Neural cell (in vitro differentiated cells): ENCODE results near the gene SLC25A22. TPM values are rescaled to one million over a fixed set of nuclear protein-coding genes. Genes with fewer than 3 reads are reported as not detected.

ENCODE experiments used
- H2AFZ ChIP-seq: fragments of 200-600, 300-800 bp; sonication (generic), shearing (Covaris generic); 2 replicates; pipeline ENCODE4 v1.6.0; 2014; ENCODE audit warnings: low read depth, mild to moderate bottlenecking, antibody characterized with exemption, low read length, moderate library complexity
- H3F3A ChIP-seq: fragments of 200-600 bp; shearing (Covaris generic); 2 replicates; pipeline ENCODE4 v1.6.1; 2016; ENCODE audit warnings: mild to moderate bottlenecking, moderate library complexity, mixed read lengths, antibody characterized with exemption, low read length; ENCODE audit not compliant: insufficient read depth, poor library complexity, severe bottlenecking
- H3K27ac ChIP-seq: fragments of 200-600, 300-800 bp; sonication (generic), shearing (Covaris generic); 2 replicates; pipeline ENCODE4 v1.5.1; 2014; ENCODE audit warnings: mild to moderate bottlenecking, low read length, moderate library complexity
- H3K27me3 ChIP-seq: fragments of 300-800, 200-600 bp; sonication (generic), shearing (Covaris generic); 2 replicates; pipeline ENCODE4 v1.6.0; 2014; ENCODE audit warnings: mild to moderate bottlenecking, low read depth, low read length, moderate library complexity; ENCODE audit not compliant: insufficient read depth
- H3K36me3 ChIP-seq: fragments of 300-800, 200-600 bp; sonication (generic), shearing (Covaris generic); 2 replicates; pipeline ENCODE4 v1.5.1; 2014; ENCODE audit warnings: mild to moderate bottlenecking, antibody characterized with exemption, low read length, moderate library complexity; ENCODE audit not compliant: insufficient read depth
- H3K4me2 ChIP-seq: fragments of 300-800, 200-600 bp; sonication (generic), shearing (Covaris generic); 2 replicates; pipeline ENCODE4 v1.6.0; 2014; ENCODE audit warnings: mild to moderate bottlenecking, low read length
- H3K4me3 ChIP-seq: fragments of 300-800, 200-600 bp; sonication (generic), shearing (Covaris generic); 2 replicates; pipeline ENCODE4 v1.5.1; 2014; ENCODE audit warnings: mild to moderate bottlenecking, low read length, moderate library complexity
- H3K79me2 ChIP-seq: fragments of 200-600 bp; shearing (Covaris generic); replicated peaks from 2 replicates; pipeline ENCODE4 v1.6.0; 2014; ENCODE audit warnings: mild to moderate bottlenecking, low read length, moderate library complexity; ENCODE audit not compliant: insufficient read depth
- H3K9ac ChIP-seq: fragments of 300-800, 200-600 bp; sonication (generic), shearing (Covaris generic); 2 replicates; pipeline ENCODE4 v1.6.1; 2016; ENCODE audit warnings: mild to moderate bottlenecking, low read length, mixed read lengths
- H3K9me2 ChIP-seq: fragments of 200-600 bp; shearing (Covaris generic); 2 replicates; pipeline ENCODE4 v1.6.1; 2016; ENCODE audit warnings: mild to moderate bottlenecking, low read length, mixed read lengths; ENCODE audit not compliant: insufficient read depth
- H3K9me3 ChIP-seq: fragments of 200-600, 300-800 bp; sonication (generic), shearing (Covaris generic); 2 replicates; pipeline ENCODE4 v1.6.1; 2016; ENCODE audit warnings: mild to moderate bottlenecking, mixed run types, low read length, moderate library complexity, mixed read lengths
- H4K20me1 ChIP-seq: fragments of 200-600 bp; shearing (Covaris generic); 2 replicates; pipeline ENCODE4 v1.6.1; 2016; ENCODE audit warnings: mild to moderate bottlenecking, mixed run types; ENCODE audit not compliant: insufficient read depth
- EP300 ChIP-seq: fragments of 450-650 bp; conservative IDR thresholded peaks from 2 replicates; pipeline ENCODE4 v1.6.1; 2014; ENCODE audit warnings: antibody characterized with exemption, mild to moderate bottlenecking, moderate library complexity; ENCODE audit not compliant: poor library complexity, severe bottlenecking
- EZH2 ChIP-seq: fragments of 200-600, 300-800 bp; shearing (Covaris generic), sonication (generic); IDR thresholded peaks from 2 replicates; pipeline ENCODE4 v1.6.1; 2014; ENCODE audit warnings: antibody characterized with exemption, low read length, borderline replicate concordance, mild to moderate bottlenecking; ENCODE audit not compliant: insufficient read depth, poor library complexity, severe bottlenecking
- MXI1 ChIP-seq: fragments of 450-650 bp; conservative IDR thresholded peaks from 2 replicates; pipeline ENCODE4 v1.6.1; 2014; ENCODE audit warnings: antibody characterized with exemption, mild to moderate bottlenecking; ENCODE audit not compliant: poor library complexity, severe bottlenecking
- POLR2AphosphoS5 ChIP-seq: IDR thresholded peaks from 2 replicates; pipeline ENCODE4 v1.6.1; 2012
- RAD21 ChIP-seq: fragments of 450-650 bp; conservative IDR thresholded peaks from 2 replicates; pipeline ENCODE4 v1.6.1; 2014; ENCODE audit warnings: antibody characterized with exemption, mild to moderate bottlenecking, moderate library complexity
- SMC3 ChIP-seq: fragments of 450-650 bp; conservative IDR thresholded peaks from 2 replicates; pipeline ENCODE4 v1.6.1; 2014; ENCODE audit warnings: antibody characterized with exemption, mild to moderate bottlenecking, moderate library complexity; ENCODE audit not compliant: poor library complexity
- TAF1 ChIP-seq: IDR thresholded peaks from 2 replicates; pipeline ENCODE4 v1.6.1; 2012; ENCODE audit warnings: low read depth
- polyA plus RNA-seq: library from polyadenylated mRNA; depleted of rRNA; stranded (reverse); fragments of >200 nt; gene quantifications from 2 replicates; pipeline ENCODE4 v1.2.3, GENCODE V29; 2014
- TF ChIP-seq, protein P1 (sequence below): fragments of 450-650 bp; IDR thresholded peaks from 2 replicates; pipeline ENCODE4 v1.5.1; 2014; ENCODE audit warnings: antibody characterized with exemption, mild to moderate bottlenecking, moderate library complexity; ENCODE audit not compliant: poor library complexity, severe bottlenecking
- TF ChIP-seq, protein P2 (sequence below): IDR thresholded peaks from 2 replicates; pipeline ENCODE4 v1.6.1; 2012; ENCODE audit warnings: borderline replicate concordance

SLC25A22 gene
- polyA plus RNA-seq, 1 donor from 2014 or later, result 40.9 TPM

DNA sequence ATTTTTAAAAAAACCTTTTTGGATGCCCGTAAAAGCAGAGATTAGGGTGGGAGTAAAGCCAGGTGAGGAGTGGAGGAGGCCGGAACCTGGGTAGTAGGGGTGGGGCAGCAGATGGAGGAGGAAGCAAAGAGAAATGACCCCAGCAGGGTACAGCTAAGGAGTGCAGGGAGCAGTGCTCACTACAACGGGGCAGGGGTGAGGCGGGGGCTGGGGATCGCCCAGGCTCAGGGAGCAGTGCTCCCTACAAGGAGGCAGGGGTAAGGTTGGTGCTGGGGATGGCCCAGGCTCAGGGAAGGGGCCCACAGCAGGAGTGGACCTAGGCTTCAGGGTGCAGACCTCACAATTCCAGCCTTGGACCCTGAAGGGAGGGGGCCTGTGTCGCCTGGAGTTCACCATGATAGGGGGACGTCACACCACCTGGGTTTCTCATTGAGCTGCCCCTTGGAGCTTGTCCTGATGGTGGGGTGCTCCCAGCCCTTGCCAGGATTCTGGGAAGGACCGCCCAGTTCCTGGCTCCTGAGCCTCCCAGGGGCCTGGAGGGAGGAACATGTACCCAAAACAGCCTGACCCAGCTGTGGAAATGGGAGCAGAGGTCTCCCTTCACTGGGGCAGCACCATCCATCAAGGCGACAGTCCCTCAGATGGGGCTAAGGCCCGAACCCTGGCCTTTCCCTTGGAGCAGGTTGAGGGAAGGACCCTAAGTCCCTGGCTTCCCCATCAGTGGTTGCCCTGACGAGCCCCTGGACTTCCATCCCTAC lies 17.8 kb upstream of the SLC25A22 start:
- H3F3A ChIP-seq, result no peaks in the 10 kb centered on the region
- no peak overlapping the region for H3K27ac ChIP-seq
- no peaks in the 10 kb centered on the region for H3K9me2 ChIP-seq
- H3K27me3 ChIP-seq, result no peaks in the 10 kb centered on the region
- H3K9me3 ChIP-seq, result no peaks in the 10 kb centered on the region
- H3K4me3 ChIP-seq, result no peak overlapping the region
- H2AFZ ChIP-seq, result no peak overlapping the region
- H4K20me1 ChIP-seq, result no peaks in the 10 kb centered on the region
- no peak overlapping the region for H3K9ac ChIP-seq
- peaks cover 8% of the 10 kb centered on the region for H3K79me2 ChIP-seq
- no peak for TF ChIP-seq SMC3
- no peak for TF ChIP-seq MXI1
- no peak overlapping the region for H3K4me2 ChIP-seq
- H3K36me3 ChIP-seq, result no peaks in the 10 kb centered on the region

DNA sequence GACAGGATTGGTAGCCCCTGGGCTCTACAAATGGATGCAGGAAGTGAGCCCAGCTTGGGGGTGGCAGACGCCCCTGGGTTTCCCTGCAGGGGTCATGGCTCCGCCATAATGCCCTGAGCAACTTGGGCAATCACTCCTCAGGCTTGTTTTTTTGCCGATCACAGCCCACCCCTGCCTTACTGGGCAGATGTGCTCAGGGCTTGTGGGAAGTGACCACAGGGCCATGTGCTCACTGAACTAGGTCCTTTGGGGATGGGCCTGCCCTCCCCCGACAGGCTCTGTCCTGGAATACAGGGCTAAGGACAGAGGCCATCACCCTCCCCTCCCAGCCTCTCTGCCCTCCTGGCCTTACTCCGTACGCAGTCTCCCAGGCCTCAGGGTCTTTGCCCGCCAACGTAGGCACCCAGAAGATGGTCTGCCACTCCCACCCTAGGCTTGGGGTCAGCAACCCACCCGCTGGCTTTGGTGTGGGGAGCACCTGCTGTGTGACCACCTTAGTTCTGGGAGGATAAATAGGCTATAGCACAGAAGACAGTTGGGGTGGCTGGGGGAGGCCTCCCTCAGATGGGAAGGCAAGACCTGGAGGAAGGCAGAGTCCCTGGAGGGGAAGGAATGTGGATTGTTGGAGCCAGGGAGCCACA lies 15.5 kb upstream of the SLC25A22 start:
- Histone ChIP-seq H3K36me3 (no peaks in the 10 kb centered on the region), H3K27me3 (no peaks in the 10 kb centered on the region), H3K9me3 (no peaks in the 10 kb centered on the region), H3K79me2 (peaks cover 17% of the 10 kb centered on the region), H3K9me2 (no peaks in the 10 kb centered on the region), H4K20me1 (no peaks in the 10 kb centered on the region), H3K4me3 (no peak overlapping the region), H3F3A (no peaks in the 10 kb centered on the region), H3K9ac (no peak overlapping the region), H3K27ac (no peak overlapping the region), H3K4me2 (no peak overlapping the region), H2AFZ (no peak overlapping the region)
- TF ChIP-seq RAD21 (no peak), MXI1 (no peak), EZH2 (no peak), EP300 (no peak), POLR2AphosphoS5 (no peak), SMC3 (no peak), TAF1 (no peak)
- TF ChIP-seq, protein P1, sequence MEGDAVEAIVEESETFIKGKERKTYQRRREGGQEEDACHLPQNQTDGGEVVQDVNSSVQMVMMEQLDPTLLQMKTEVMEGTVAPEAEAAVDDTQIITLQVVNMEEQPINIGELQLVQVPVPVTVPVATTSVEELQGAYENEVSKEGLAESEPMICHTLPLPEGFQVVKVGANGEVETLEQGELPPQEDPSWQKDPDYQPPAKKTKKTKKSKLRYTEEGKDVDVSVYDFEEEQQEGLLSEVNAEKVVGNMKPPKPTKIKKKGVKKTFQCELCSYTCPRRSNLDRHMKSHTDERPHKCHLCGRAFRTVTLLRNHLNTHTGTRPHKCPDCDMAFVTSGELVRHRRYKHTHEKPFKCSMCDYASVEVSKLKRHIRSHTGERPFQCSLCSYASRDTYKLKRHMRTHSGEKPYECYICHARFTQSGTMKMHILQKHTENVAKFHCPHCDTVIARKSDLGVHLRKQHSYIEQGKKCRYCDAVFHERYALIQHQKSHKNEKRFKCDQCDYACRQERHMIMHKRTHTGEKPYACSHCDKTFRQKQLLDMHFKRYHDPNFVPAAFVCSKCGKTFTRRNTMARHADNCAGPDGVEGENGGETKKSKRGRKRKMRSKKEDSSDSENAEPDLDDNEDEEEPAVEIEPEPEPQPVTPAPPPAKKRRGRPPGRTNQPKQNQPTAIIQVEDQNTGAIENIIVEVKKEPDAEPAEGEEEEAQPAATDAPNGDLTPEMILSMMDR, result no peak
- TF ChIP-seq, protein P2, sequence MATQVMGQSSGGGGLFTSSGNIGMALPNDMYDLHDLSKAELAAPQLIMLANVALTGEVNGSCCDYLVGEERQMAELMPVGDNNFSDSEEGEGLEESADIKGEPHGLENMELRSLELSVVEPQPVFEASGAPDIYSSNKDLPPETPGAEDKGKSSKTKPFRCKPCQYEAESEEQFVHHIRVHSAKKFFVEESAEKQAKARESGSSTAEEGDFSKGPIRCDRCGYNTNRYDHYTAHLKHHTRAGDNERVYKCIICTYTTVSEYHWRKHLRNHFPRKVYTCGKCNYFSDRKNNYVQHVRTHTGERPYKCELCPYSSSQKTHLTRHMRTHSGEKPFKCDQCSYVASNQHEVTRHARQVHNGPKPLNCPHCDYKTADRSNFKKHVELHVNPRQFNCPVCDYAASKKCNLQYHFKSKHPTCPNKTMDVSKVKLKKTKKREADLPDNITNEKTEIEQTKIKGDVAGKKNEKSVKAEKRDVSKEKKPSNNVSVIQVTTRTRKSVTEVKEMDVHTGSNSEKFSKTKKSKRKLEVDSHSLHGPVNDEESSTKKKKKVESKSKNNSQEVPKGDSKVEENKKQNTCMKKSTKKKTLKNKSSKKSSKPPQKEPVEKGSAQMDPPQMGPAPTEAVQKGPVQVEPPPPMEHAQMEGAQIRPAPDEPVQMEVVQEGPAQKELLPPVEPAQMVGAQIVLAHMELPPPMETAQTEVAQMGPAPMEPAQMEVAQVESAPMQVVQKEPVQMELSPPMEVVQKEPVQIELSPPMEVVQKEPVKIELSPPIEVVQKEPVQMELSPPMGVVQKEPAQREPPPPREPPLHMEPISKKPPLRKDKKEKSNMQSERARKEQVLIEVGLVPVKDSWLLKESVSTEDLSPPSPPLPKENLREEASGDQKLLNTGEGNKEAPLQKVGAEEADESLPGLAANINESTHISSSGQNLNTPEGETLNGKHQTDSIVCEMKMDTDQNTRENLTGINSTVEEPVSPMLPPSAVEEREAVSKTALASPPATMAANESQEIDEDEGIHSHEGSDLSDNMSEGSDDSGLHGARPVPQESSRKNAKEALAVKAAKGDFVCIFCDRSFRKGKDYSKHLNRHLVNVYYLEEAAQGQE, result no peak
